GM12878 (cell line): ENCODE measurements around the gene RAMACL. TPM values are rescaled to one million over a fixed set of nuclear protein-coding genes. Genes with fewer than 3 reads are reported as not detected.
A peak's percentile ranks its signal among the peaks of the same experiment; 100 is the strongest.

Experiments
- ATF7 ChIP-seq: fragments of 450-650 bp; IDR thresholded peaks from 2 replicates; pipeline ENCODE4 v1.6.1; 2016; ENCODE audit warnings: low read depth, mild to moderate bottlenecking
- EGR1 ChIP-seq, 2 experiments: IDR thresholded peaks; 1 replicate in 1 of 2; 2 replicates in 1 of 2; pipeline ENCODE4 v1.6.1; 2011 to 2012; ENCODE audit warnings: low read depth in 2 of 2, low read length in 2 of 2, borderline replicate concordance in 1 of 2, mild to moderate bottlenecking in 1 of 2, moderate library complexity in 1 of 2
- JUNB ChIP-seq: IDR thresholded peaks from 2 replicates; pipeline ENCODE4 v1.6.1; 2016; ENCODE audit warnings: antibody characterized with exemption, mild to moderate bottlenecking
- NFYB ChIP-seq: IDR thresholded peaks from 2 replicates; pipeline ENCODE4 v1.6.1; 2011; ENCODE audit warnings: low read depth, mild to moderate bottlenecking, low read length, improper control_type of control experiment, moderate library complexity; ENCODE audit not compliant: insufficient read depth
- RUNX3 ChIP-seq: IDR thresholded peaks from 2 replicates; pipeline ENCODE4 v1.6.1; 2012; ENCODE audit warnings: low read length, inconsistent platforms
- SPI1 ChIP-seq: IDR thresholded peaks from 2 replicates; pipeline ENCODE4 v1.6.1; 2011; ENCODE audit warnings: low read depth, mild to moderate bottlenecking, low read length, moderate library complexity, borderline replicate concordance; ENCODE audit not compliant: insufficient read depth
- TBL1XR1 ChIP-seq: IDR thresholded peaks from 2 replicates; pipeline ENCODE4 v1.6.1; 2012; ENCODE audit warnings: low read depth, low read length, improper control_type of control experiment
- TCF3 ChIP-seq: IDR thresholded peaks from 2 replicates; pipeline ENCODE4 v1.6.1; 2012; ENCODE audit warnings: low read depth, mild to moderate bottlenecking, low read length, borderline replicate concordance; ENCODE audit not compliant: insufficient read depth
- polyA plus RNA-seq, 11 experiments: library from polyadenylated mRNA; depleted of rRNA in 4 of 11; unstranded in 6 of 11; stranded (reverse) in 5 of 11; fragments of >200 nt; fragmentation: Nextera tagmentation in 4 of 11; fragmentation: Illumina TruSeq in 1 of 11; extraction: Ambion mirVana in 4 of 11; extraction: Trizol in 1 of 11; gene quantifications; 1 replicate in 1 of 11; 2 replicates in 10 of 11; pipeline versions ENCODE4 v1.2.1 to v1.2.3, GENCODE V29; 2011 to 2016; ENCODE audit warnings: inconsistent platforms in 2 of 11, missing spikeins in 2 of 11, low read depth in 1 of 11
- total RNA-seq, 4 experiments: library from RNA; depleted of rRNA in 3 of 4; stranded (reverse); fragments of >200 nt in 3 of 4; fragmentation: Illumina TruSeq in 1 of 4; extraction: Trizol in 1 of 4; gene quantifications; 2 replicates each; pipeline versions ENCODE4 v1.2.1 to v1.2.3, GENCODE V29; 2013 to 2021
- TF ChIP-seq, protein P1 (sequence below): fragments of 450-650 bp; IDR thresholded peaks from 2 replicates; pipeline ENCODE4 v1.6.1; 2017; ENCODE audit warnings: mild to moderate bottlenecking, low read depth, inconsistent platforms; ENCODE audit not compliant: poor library complexity, severe bottlenecking
- TF ChIP-seq, protein P2 (sequence below): fragments of 450-650 bp; formaldehyde crosslinking; IDR thresholded peaks from 2 replicates; pipeline ENCODE4 v1.4.0; 2020; ENCODE audit warnings: mild to moderate bottlenecking, moderate library complexity

The RAMACL gene
- total and polyA plus RNA-seq, 10 of the 15 experiments (the other 5 are each of a cell fraction or from before 2014, with no cell fraction given): 0.09 to 1.3 (median 0.31) TPM; not detected in 1

- TF ChIP-seq, protein P1, sequence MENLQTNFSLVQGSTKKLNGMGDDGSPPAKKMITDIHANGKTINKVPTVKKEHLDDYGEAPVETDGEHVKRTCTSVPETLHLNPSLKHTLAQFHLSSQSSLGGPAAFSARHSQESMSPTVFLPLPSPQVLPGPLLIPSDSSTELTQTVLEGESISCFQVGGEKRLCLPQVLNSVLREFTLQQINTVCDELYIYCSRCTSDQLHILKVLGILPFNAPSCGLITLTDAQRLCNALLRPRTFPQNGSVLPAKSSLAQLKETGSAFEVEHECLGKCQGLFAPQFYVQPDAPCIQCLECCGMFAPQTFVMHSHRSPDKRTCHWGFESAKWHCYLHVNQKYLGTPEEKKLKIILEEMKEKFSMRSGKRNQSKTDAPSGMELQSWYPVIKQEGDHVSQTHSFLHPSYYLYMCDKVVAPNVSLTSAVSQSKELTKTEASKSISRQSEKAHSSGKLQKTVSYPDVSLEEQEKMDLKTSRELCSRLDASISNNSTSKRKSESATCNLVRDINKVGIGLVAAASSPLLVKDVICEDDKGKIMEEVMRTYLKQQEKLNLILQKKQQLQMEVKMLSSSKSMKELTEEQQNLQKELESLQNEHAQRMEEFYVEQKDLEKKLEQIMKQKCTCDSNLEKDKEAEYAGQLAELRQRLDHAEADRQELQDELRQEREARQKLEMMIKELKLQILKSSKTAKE: peak; percentile 27
- TF ChIP-seq TCF3 (0 out of 2 replicates have a peak, but pooled peaks have one; percentile 30), NFYB (peak; percentile 53; the same call in 1 of the 2 replicates), SPI1 (no peak), TBL1XR1 (0 out of 2 replicates have a peak, but pooled peaks have one; percentile 27), ATF7 (0 out of 2 replicates have a peak, but pooled peaks have one; percentile 9), RUNX3 (peak; percentile 37), EGR1 (IDR thresholded peaks at IDR 0.05; ENCODE audit: borderline replicate concordance in 1 of 2, low read depth in 2 of 2, low read length in 2 of 2) (peak in 1 of 2 experiments; percentile 79; a peak in 2 of 3 replicates), JUNB (no peak)
- TF ChIP-seq, protein P2, sequence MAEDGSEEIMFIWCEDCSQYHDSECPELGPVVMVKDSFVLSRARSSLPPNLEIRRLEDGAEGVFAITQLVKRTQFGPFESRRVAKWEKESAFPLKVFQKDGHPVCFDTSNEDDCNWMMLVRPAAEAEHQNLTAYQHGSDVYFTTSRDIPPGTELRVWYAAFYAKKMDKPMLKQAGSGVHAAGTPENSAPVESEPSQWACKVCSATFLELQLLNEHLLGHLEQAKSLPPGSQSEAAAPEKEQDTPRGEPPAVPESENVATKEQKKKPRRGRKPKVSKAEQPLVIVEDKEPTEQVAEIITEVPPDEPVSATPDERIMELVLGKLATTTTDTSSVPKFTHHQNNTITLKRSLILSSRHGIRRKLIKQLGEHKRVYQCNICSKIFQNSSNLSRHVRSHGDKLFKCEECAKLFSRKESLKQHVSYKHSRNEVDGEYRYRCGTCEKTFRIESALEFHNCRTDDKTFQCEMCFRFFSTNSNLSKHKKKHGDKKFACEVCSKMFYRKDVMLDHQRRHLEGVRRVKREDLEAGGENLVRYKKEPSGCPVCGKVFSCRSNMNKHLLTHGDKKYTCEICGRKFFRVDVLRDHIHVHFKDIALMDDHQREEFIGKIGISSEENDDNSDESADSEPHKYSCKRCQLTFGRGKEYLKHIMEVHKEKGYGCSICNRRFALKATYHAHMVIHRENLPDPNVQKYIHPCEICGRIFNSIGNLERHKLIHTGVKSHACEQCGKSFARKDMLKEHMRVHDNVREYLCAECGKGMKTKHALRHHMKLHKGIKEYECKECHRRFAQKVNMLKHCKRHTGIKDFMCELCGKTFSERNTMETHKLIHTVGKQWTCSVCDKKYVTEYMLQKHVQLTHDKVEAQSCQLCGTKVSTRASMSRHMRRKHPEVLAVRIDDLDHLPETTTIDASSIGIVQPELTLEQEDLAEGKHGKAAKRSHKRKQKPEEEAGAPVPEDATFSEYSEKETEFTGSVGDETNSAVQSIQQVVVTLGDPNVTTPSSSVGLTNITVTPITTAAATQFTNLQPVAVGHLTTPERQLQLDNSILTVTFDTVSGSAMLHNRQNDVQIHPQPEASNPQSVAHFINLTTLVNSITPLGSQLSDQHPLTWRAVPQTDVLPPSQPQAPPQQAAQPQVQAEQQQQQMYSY (CRISPR knock-in tag): no peak
Observed at GRCh38 chr6:166588691-166589336, 2.3 kb upstream of the RAMACL start (continued).
